HepG2 (cell line): ENCODE measurements around the gene UAP1L1. TPM values are rescaled to one million over a fixed set of nuclear protein-coding genes. Genes with fewer than 3 reads are reported as not detected.

Source experiments
- ATAC-seq: fragments of 200-7000 bp; cut with Tn5 transposase; 3 replicates; pipeline ENCODE4 v1.9.1; 2020; ENCODE audit warnings: mild to moderate bottlenecking, moderate library complexity
- BruUV-seq: library from RNA; stranded (reverse); fragments of 400-500 nt; replicated peaks from 2 replicates; lab custom pipeline; 2021; lab: Mats Ljungman, UMichigan
- CTCF ChIA-PET: fragments of 300-600 bp; formaldehyde crosslinking; extraction: SDS; loops from one replicate; lab custom pipeline; 2021; ENCODE audit warnings: low total read pairs, inconsistent platforms, low intra/inter-chr PET ratio; lab: Yijun Ruan, JAX
- POLR2A ChIA-PET: fragments of 350-600 bp; sonication (Branson Sonifier 250); formaldehyde crosslinking; loops from one replicate; lab custom pipeline; 2020; ENCODE audit warnings: antibody characterized with exemption, inconsistent platforms; lab: Yijun Ruan, JAX
- DNase-seq: peaks from one replicate; pipeline ENCODE4 v3.0.0-alpha.2; 2015; ENCODE audit warnings: low spot score
- FAIRE-seq: peaks from 3 replicates; lab custom pipeline; 2011; peaks lifted over from hg19 to GRCh38; lab: Jason Lieb, UNC
- H2AFZ ChIP-seq: one replicate; pipeline ENCODE4 v1.6.1; 2011; ENCODE audit warnings: low read length, inconsistent platforms
- H3K27ac ChIP-seq: fragments of 300-600 bp; 3 replicates; pipeline ENCODE4 v1.8.0; 2011; ENCODE audit warnings: mixed run types, mild to moderate bottlenecking, mixed read lengths, low read length, inconsistent platforms; ENCODE audit not compliant: insufficient read depth; ENCODE audit errors: extremely low read length
- H3K27me3 ChIP-seq, 2 experiments: fragments of 200-600 bp in 1 of 2; 2 replicates in 1 of 2; 3 replicates in 1 of 2; pipeline versions ENCODE4 v1.6.0 to v1.8.0; 2011; ENCODE audit warnings: low read length in 2 of 2, mild to moderate bottlenecking in 2 of 2, moderate library complexity in 2 of 2, inconsistent platforms in 1 of 2; ENCODE audit not compliant: insufficient read depth in 2 of 2, control insufficient read depth in 1 of 2
- H3K36me3 ChIP-seq, 2 experiments: fragments of 200-600 bp in 1 of 2; replicated peaks in 1 of 2; 2 replicates in 1 of 2; 3 replicates in 1 of 2; pipeline versions ENCODE4 v1.5.1 to v1.8.0; 2011; ENCODE audit warnings: low read length in 2 of 2, inconsistent platforms in 1 of 2; ENCODE audit not compliant: insufficient read depth in 2 of 2, control insufficient read depth in 1 of 2
- H3K4me1 ChIP-seq: 2 replicates; pipeline ENCODE4 v1.5.1; 2012; ENCODE audit warnings: low read length, inconsistent platforms; ENCODE audit not compliant: insufficient read depth
- H3K4me2 ChIP-seq: 2 replicates; pipeline ENCODE4 v1.6.0; 2011; ENCODE audit warnings: low read depth, low read length, inconsistent platforms
- H3K4me3 ChIP-seq, 3 experiments: fragments of 200-600 bp in 1 of 3; sonication (generic), shearing (Covaris generic) in 1 of 3; replicated peaks in 1 of 3; 2 replicates each; pipeline ENCODE4 v1.5.1; 2011 to 2016; ENCODE audit warnings: low read length in 3 of 3, inconsistent platforms in 2 of 3, low read depth in 2 of 3, mild to moderate bottlenecking in 2 of 3, control low read depth in 1 of 3, mixed read lengths in 1 of 3; ENCODE audit not compliant: insufficient read depth in 1 of 3
- H3K79me2 ChIP-seq: one replicate; pipeline ENCODE4 v1.6.1; 2011; ENCODE audit warnings: low read length, inconsistent platforms; ENCODE audit not compliant: insufficient read depth
- H3K9ac ChIP-seq: 2 replicates; pipeline ENCODE4 v1.6.0; 2011; ENCODE audit warnings: mild to moderate bottlenecking, low read depth, low read length, inconsistent platforms; ENCODE audit not compliant: insufficient read depth
- H3K9me3 ChIP-seq: 2 replicates; pipeline ENCODE4 v1.5.1; 2012; ENCODE audit warnings: mild to moderate bottlenecking, low read length
- H4K20me1 ChIP-seq: 2 replicates; pipeline ENCODE4 v1.6.0; 2011; ENCODE audit warnings: inconsistent platforms, mild to moderate bottlenecking, low read length, moderate library complexity; ENCODE audit not compliant: insufficient read depth
- EED ChIP-seq: sonication (generic); formaldehyde crosslinking; IDR thresholded peaks from 2 replicates; pipeline ENCODE4 v1.5.0; 2020; ENCODE audit warnings: mild to moderate bottlenecking, missing genetic modification reagents
- ETV6 ChIP-seq: sonication (generic); formaldehyde crosslinking; conservative IDR thresholded peaks from 2 replicates; pipeline ENCODE4 v1.4.0; 2020; ENCODE audit warnings: missing genetic modification reagents
- JUND ChIP-seq: sonication (generic); formaldehyde crosslinking; IDR thresholded peaks from 2 replicates; pipeline ENCODE4 v1.8.0; 2022; ENCODE audit warnings: mild to moderate bottlenecking, missing genetic modification reagents
- KDM2A ChIP-seq: sonication (generic); formaldehyde crosslinking; IDR thresholded peaks from 2 replicates; pipeline ENCODE4 v1.4.0; 2020; ENCODE audit warnings: low read depth, missing genetic modification reagents, borderline replicate concordance
- MAFF ChIP-seq: IDR thresholded peaks from 2 replicates; pipeline ENCODE4 v1.6.1; 2011; ENCODE audit warnings: low read depth, low read length, improper control_type of control experiment
- SYNCRIP ChIP-seq: fragments of 200-400 bp; formaldehyde crosslinking; IDR thresholded peaks from 2 replicates; pipeline ENCODE4 v1.6.1; 2018; ENCODE audit warnings: mild to moderate bottlenecking, low read depth, low read length; ENCODE audit not compliant: insufficient read depth
- ZBTB38 ChIP-seq: sonication (generic); formaldehyde crosslinking; IDR thresholded peaks from 2 replicates; pipeline ENCODE4 v1.5.1; 2020; ENCODE audit warnings: mild to moderate bottlenecking, missing genetic modification reagents
- ZNF180 ChIP-seq: sonication (generic); formaldehyde crosslinking; IDR thresholded peaks from 2 replicates; pipeline ENCODE4 v1.4.0; 2020; ENCODE audit warnings: low read depth, missing genetic modification reagents, borderline replicate concordance
- ZNF317 ChIP-seq: sonication (generic); formaldehyde crosslinking; IDR thresholded peaks from 2 replicates; pipeline ENCODE4 v1.5.0; 2020; ENCODE audit warnings: mild to moderate bottlenecking, missing genetic modification reagents
- ZNF333 ChIP-seq: sonication (generic); formaldehyde crosslinking; IDR thresholded peaks from 2 replicates; pipeline ENCODE4 v1.4.0; 2020; ENCODE audit warnings: mild to moderate bottlenecking, missing genetic modification reagents, borderline replicate concordance
- ZNF572 ChIP-seq: sonication (generic); formaldehyde crosslinking; IDR thresholded peaks from 2 replicates; pipeline ENCODE4 v1.5.1; 2020; ENCODE audit warnings: mild to moderate bottlenecking, missing genetic modification reagents
- WGBS: methylation state at CpG from one replicate; pipeline ENCODE4 v1.1.6; 2017; ENCODE audit warnings: low lambda C conversion rate; 5-methylcytosine and 5-hydroxymethylcytosine counted together
- in situ Hi-C: cut with HindIII; loops from 2 replicates; pipeline ENCODE4 v1.10.0; 2017; ENCODE audit warnings: low pct_unique_long_range_greater_than_20kb; ENCODE audit not compliant: extremely low pct_ligation_motif_present
- intact Hi-C: fragments of 100-400 bp; cut with micrococcal nuclease; formaldehyde crosslinking; loops from one replicate; pipeline ENCODE4 v1.10.0; 2022; ENCODE audit not compliant: unreplicated experiment
- polyA plus RNA-seq, 8 experiments: library from polyadenylated mRNA; depleted of rRNA in 3 of 8; stranded (reverse) in 7 of 8; unstranded in 1 of 8; fragments of >200 nt; fragmentation: Illumina TruSeq in 4 of 8; extraction: Trizol in 4 of 8; gene quantifications; 2 replicates each; pipeline versions ENCODE4 v1.2.1 to v1.2.3, GENCODE V29; 2011 to 2016; ENCODE audit warnings: low read depth in 4 of 8, missing spikeins in 1 of 8, mixed read lengths in 1 of 8; ENCODE audit not compliant: insufficient read depth in 1 of 8
- total RNA-seq, 5 experiments: library from RNA; depleted of rRNA; stranded (reverse); fragments of >200 nt; fragmentation: Illumina TruSeq; extraction: Trizol; gene quantifications; 2 replicates each; pipeline ENCODE4 v1.2.3, GENCODE V29; 2016; ENCODE audit warnings: low read depth in 1 of 5
- TF ChIP-seq, protein P1 (sequence below): sonication (generic); formaldehyde crosslinking; IDR thresholded peaks from 2 replicates; pipeline ENCODE4 v1.8.0; 2022; ENCODE audit warnings: mild to moderate bottlenecking, missing genetic modification reagents; ENCODE audit not compliant: insufficient replicate concordance

Gene UAP1L1
- total and polyA plus RNA-seq, 2 of the 13 experiments (the other 11 are each of a cell fraction or from before 2014, with no cell fraction given), result 5.4 to 6.4 TPM

DNA sequence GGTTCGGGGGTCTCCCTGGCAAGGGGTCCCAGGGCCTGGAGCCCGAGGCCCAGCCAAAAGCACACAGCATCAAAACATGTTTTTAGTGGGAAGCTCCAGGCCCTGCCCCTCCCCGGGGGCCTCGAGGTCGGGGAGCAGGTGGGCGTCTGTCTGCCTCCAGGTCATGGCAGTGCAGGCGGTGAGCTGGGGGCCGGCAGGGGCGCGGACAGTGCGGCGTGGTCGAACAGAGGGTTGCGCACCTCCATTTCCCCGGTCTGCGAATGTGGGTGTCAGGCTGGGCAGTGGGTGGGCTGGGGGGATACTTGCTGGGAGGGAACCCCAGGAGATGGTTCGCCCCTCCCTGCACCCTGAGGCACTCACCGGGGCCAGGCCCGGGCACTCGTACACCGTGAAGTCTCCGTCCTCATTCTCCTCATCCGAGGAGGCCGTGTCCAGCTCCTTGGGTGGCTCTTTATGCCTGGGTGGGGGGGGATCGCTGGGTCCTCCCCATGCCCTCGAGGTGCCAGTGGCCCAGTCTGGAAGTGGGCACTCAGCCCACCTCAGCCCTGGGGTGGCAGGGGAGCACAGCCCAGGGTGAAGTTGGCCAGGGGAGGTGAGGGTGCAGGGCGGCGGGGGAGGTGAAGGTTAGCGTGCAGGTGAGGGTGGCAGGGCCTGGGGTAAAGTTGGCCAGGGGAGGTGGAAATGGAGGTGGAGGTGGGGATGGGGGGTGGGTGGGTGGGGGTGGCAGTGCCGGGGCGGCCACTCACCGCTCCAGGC is 37.5 kb upstream of the UAP1L1 start:
- no peaks in the 10 kb centered on the region for H3K9me3 ChIP-seq
- in situ Hi-C loops (loop anchor here (10.0 kb wide), 2 partner anchors 195 to 265 kb away; partner anchors contain the start of genes AJM1 and PHPT1), intact Hi-C loops (no loop called here)
- no peak for TF ChIP-seq ZNF317 (CRISPR knock-in tag)
- TF ChIP-seq, protein P1, sequence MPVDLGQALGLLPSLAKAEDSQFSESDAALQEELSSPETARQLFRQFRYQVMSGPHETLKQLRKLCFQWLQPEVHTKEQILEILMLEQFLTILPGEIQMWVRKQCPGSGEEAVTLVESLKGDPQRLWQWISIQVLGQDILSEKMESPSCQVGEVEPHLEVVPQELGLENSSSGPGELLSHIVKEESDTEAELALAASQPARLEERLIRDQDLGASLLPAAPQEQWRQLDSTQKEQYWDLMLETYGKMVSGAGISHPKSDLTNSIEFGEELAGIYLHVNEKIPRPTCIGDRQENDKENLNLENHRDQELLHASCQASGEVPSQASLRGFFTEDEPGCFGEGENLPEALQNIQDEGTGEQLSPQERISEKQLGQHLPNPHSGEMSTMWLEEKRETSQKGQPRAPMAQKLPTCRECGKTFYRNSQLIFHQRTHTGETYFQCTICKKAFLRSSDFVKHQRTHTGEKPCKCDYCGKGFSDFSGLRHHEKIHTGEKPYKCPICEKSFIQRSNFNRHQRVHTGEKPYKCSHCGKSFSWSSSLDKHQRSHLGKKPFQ (CRISPR knock-in tag), result no peak
- TF ChIP-seq MAFF, result no peak
- TF ChIP-seq ZNF572, result no peak
- no peak for TF ChIP-seq ZNF333 (CRISPR knock-in tag)
- TF ChIP-seq ZNF180 (CRISPR knock-in tag), result no peak
- TF ChIP-seq EED, result no peak
- no peak for TF ChIP-seq KDM2A (CRISPR knock-in tag)
- no peak for TF ChIP-seq SYNCRIP
- TF ChIP-seq ZBTB38 (CRISPR knock-in tag), result no peak
- TF ChIP-seq JUND (CRISPR knock-in tag), result no peak
- no peak for TF ChIP-seq ETV6 (CRISPR knock-in tag)
- no peak overlapping the region for H3K9ac ChIP-seq
- no peak overlapping the region for H3K4me3 ChIP-seq
- H2AFZ ChIP-seq, result no peak overlapping the region
- ATAC-seq (no peak), FAIRE-seq (no peak), DNase-seq (no peak)
- no peak overlapping the region for H3K27ac ChIP-seq
- WGBS, result 79% methylated on average over 22 of the region's 32 CpGs
- H3K79me2 ChIP-seq, result no peaks in the 10 kb centered on the region
- no TSS peak for BruUV-seq
- peaks cover 0 to 16% of the 10 kb centered on the region in 2 experiments; a peak in 3 of 5 replicates for H3K27me3 ChIP-seq
- peaks cover 3% of the 10 kb centered on the region; the same call in 1 of the 2 replicates for H4K20me1 ChIP-seq
- POLR2A ChIA-PET, result no interaction called here
- no peak overlapping the region for H3K4me2 ChIP-seq
- H3K36me3 ChIP-seq, result no peaks in the 10 kb centered on the region
- peaks cover 22% of the 10 kb centered on the region for H3K4me1 ChIP-seq
- CTCF ChIA-PET, result no interaction called here
